MM.1S (cell line): ENCODE measurements around the gene RGS6.

ENCODE experiments used
- DNase-seq: peaks from one replicate; pipeline ENCODE4 v3.0.0-alpha.2; 2015
- H2AFZ ChIP-seq: fragments of 300-600 bp; sonication (generic); 2 replicates; pipeline ENCODE4 v1.6.0; 2016; ENCODE audit warnings: antibody characterized with exemption, low read length
- H3F3A ChIP-seq: fragments of 300-600 bp; sonication (generic); 2 replicates; pipeline ENCODE4 v1.6.1; 2016; ENCODE audit warnings: mild to moderate bottlenecking, antibody characterized with exemption, low read length, moderate library complexity, mixed read lengths; ENCODE audit not compliant: insufficient read depth
- H3K27ac ChIP-seq: fragments of 300-600 bp; sonication (generic); 2 replicates; pipeline ENCODE4 v1.5.1; 2016; ENCODE audit warnings: mild to moderate bottlenecking, low read length
- H3K27me3 ChIP-seq: fragments of 300-600 bp; sonication (generic); replicated peaks from 2 replicates; pipeline ENCODE4 v1.6.0; 2016; ENCODE audit warnings: low read length; ENCODE audit not compliant: insufficient read depth
- H3K36me3 ChIP-seq: fragments of 300-600 bp; sonication (generic); replicated peaks from 2 replicates; pipeline ENCODE4 v1.6.1; 2016; ENCODE audit warnings: mild to moderate bottlenecking, low read length, mixed read lengths; ENCODE audit not compliant: insufficient read depth
- H3K4me1 ChIP-seq: fragments of 300-600 bp; sonication (generic); 2 replicates; pipeline ENCODE4 v1.6.1; 2016; ENCODE audit warnings: low read length, mixed read lengths
- H3K4me2 ChIP-seq: fragments of 300-600 bp; sonication (generic); 2 replicates; pipeline ENCODE4 v1.6.0; 2016; ENCODE audit warnings: low read depth, low read length
- H3K4me3 ChIP-seq: fragments of 300-600 bp; sonication (generic); 2 replicates; pipeline ENCODE4 v1.5.1; 2016; ENCODE audit warnings: low read length, mixed read lengths
- H3K79me2 ChIP-seq: fragments of 300-600 bp; sonication (generic); 2 replicates; pipeline ENCODE4 v1.6.1; 2016; ENCODE audit warnings: mixed run types, low read length, mixed read lengths
- H3K9ac ChIP-seq: fragments of 300-600 bp; sonication (generic); 2 replicates; pipeline ENCODE4 v1.6.1; 2016; ENCODE audit warnings: low read length, mixed read lengths
- H3K9me2 ChIP-seq: fragments of 300-600 bp; sonication (generic); replicated peaks from 2 replicates; pipeline ENCODE4 v1.6.1; 2016; ENCODE audit warnings: mild to moderate bottlenecking, low read length, mixed read lengths; ENCODE audit not compliant: insufficient read depth
- H3K9me3 ChIP-seq: fragments of 300-600 bp; sonication (generic); replicated peaks from 2 replicates; pipeline ENCODE4 v1.6.1; 2016; ENCODE audit warnings: mild to moderate bottlenecking, low read length, mixed read lengths; ENCODE audit not compliant: insufficient read depth
- H4K20me1 ChIP-seq: fragments of 300-600 bp; sonication (generic); 2 replicates; pipeline ENCODE4 v1.6.1; 2016; ENCODE audit warnings: mild to moderate bottlenecking, low read length, moderate library complexity, mixed read lengths; ENCODE audit not compliant: insufficient read depth
- CTCF ChIP-seq: fragments of 300-600 bp; sonication (generic); IDR thresholded peaks from 2 replicates; pipeline ENCODE4 v1.5.1; 2016; ENCODE audit warnings: antibody characterized with exemption, low read length, mixed read lengths
- EZH2 ChIP-seq: fragments of 300-600 bp; sonication (generic); optimal IDR thresholded peaks from 2 replicates; pipeline ENCODE3; 2017; ENCODE audit warnings: low read depth, mild to moderate bottlenecking, antibody characterized with exemption, low read length, mixed read lengths
- EZH2phosphoT487 ChIP-seq: fragments of 300-600 bp; sonication (generic); IDR thresholded peaks from 2 replicates; pipeline ENCODE4 v1.6.1; 2018; ENCODE audit warnings: antibody characterized with exemption, low read length

RGS6 gene

DNA sequence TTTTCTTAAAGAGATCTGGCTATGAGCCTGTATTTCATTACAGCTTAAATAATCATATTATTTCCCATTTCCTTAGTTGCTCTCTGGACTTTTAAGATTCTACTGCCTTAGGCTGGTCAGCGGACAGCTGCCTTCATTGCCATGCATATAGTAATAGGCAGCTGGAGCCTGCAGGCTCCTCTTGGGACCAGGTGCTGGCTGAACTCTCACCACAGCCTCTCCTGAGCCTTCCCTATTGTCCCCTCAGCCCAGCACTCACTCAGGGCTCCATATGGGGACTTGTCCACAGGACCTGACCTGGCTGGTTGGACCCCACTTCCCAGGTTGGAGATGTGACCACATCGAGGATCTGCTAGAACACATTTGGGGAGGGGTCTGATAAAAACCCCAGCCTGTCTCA lies 556.3 kb downstream of the RGS6 start:
- H3K36me3 ChIP-seq: no peaks in the 10 kb centered on the region
- H3K9me3 ChIP-seq: no peaks in the 10 kb centered on the region
- no peaks in the 10 kb centered on the region for H3F3A ChIP-seq
- no peak overlapping the region for H3K4me3 ChIP-seq
- no peaks in the 10 kb centered on the region for H4K20me1 ChIP-seq
- no peak for DNase-seq
- H3K27me3 ChIP-seq: no peaks in the 10 kb centered on the region
- no peaks in the 10 kb centered on the region for H3K79me2 ChIP-seq
- H3K27ac ChIP-seq: no peak overlapping the region
- no peak overlapping the region for H2AFZ ChIP-seq
- H3K4me1 ChIP-seq: no peaks in the 10 kb centered on the region
- H3K9ac ChIP-seq: no peak overlapping the region
- TF ChIP-seq EZH2 (no peak), CTCF (no peak), EZH2phosphoT487 (no peak)
- H3K4me2 ChIP-seq: no peak overlapping the region
- H3K9me2 ChIP-seq: no peaks in the 10 kb centered on the region

GRCh38 chr14:72492196-72492595 lies 560.0 kb downstream of the RGS6 start:
- DNase-seq: no peak
- Histone ChIP-seq H3K4me2 (no peak overlapping the region), H3K27ac (no peak overlapping the region), H4K20me1 (no peaks in the 10 kb centered on the region), H2AFZ (no peak overlapping the region), H3K36me3 (no peaks in the 10 kb centered on the region), H3K9me2 (no peaks in the 10 kb centered on the region), H3K27me3 (no peaks in the 10 kb centered on the region), H3F3A (no peaks in the 10 kb centered on the region), H3K9ac (no peak overlapping the region), H3K4me3 (no peak overlapping the region), H3K9me3 (no peaks in the 10 kb centered on the region), H3K4me1 (no peaks in the 10 kb centered on the region), H3K79me2 (no peaks in the 10 kb centered on the region)
- TF ChIP-seq EZH2phosphoT487: no peak
- TF ChIP-seq CTCF: no peak
- no peak for TF ChIP-seq EZH2

DNA sequence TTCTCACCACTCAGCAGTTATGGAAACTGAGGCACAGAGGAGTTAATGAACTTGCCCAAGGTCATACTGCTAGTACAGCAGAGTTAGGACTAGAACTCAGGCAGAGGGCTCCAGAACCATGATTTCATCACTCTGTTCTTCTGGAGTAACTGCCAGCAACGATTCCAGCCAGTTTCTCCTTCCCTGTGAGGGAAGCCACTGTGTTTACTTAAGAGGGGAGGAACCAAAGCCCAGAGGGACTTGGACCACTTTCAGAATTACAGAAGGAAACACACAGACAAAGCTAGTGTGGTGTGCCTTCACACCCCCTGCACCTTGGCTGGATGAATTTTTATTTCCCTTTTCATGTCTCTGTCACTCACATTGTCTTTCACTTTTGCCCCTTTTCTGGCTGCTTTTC lies 563.4 kb downstream of the RGS6 start:
- no peak for TF ChIP-seq CTCF
- TF ChIP-seq EZH2: no peak
- no peak for TF ChIP-seq EZH2phosphoT487
- no peaks in the 10 kb centered on the region for H3K79me2 ChIP-seq
- H3K9ac ChIP-seq: no peak overlapping the region
- no peaks in the 10 kb centered on the region for H3K9me2 ChIP-seq
- H3K4me1 ChIP-seq: no peaks in the 10 kb centered on the region
- no peak overlapping the region for H3K4me3 ChIP-seq
- H3K36me3 ChIP-seq: no peaks in the 10 kb centered on the region
- no peak overlapping the region for H3K27ac ChIP-seq
- H2AFZ ChIP-seq: no peak overlapping the region
- no peaks in the 10 kb centered on the region for H3K27me3 ChIP-seq
- no peaks in the 10 kb centered on the region for H3F3A ChIP-seq
- no peak overlapping the region for H3K4me2 ChIP-seq
- no peaks in the 10 kb centered on the region for H4K20me1 ChIP-seq
- no peaks in the 10 kb centered on the region for H3K9me3 ChIP-seq
- no peak for DNase-seq
